ENCODE results near the gene IMMP2L.
"Not testable (repeated sequence)": the region's sequence is repeated elsewhere in the genome, so short reads cannot be mapped to it uniquely, and the experiment has no call there.

IMMP2L gene

GRCh38 chr7:111561904-111562732 lies at the start of gene IMMP2L:
TSS of gene IMMP2L (minus strand) at chr7:111562492.
- DNase-seq (ENCODE audit: low read depth in 3 of 3, low spot score in 1 of 3): peak; percentile 67 to 95 (median 86)

GRCh38 chr7:111609483-111610254 lies 47.4 kb upstream of the IMMP2L start:
- not testable (repeated sequence) for DNase-seq (ENCODE audit: low read depth in 3 of 3, low spot score in 1 of 3)

- DNase-seq (ENCODE audit: low read depth in 3 of 3, low spot score in 1 of 3): no peak
Observed at GRCh38 chr7:111607621-111608020, 45.3 kb upstream of the IMMP2L start.

DNA sequence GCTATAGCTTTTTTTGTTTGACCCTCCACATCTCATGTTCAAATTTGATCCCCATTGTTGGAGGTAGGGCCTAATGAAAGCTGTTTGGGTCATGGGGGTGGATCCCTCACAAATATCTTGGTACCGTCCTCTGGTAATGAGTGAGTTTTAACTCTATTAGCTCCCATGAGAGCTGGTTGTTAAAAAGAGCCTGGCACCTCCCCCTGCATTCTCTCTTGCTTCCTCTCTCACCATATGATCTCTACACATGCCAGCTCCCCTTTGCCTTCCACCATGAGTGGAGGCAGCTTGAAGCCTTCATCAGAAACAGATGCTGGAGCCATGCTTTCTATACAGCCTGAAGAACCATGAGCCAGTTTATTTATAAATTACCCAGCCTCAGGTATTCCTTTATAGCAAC lies 43.0 kb upstream of the IMMP2L start:
- no peak for DNase-seq (ENCODE audit: low read depth in 3 of 3, low spot score in 1 of 3)

DNA sequence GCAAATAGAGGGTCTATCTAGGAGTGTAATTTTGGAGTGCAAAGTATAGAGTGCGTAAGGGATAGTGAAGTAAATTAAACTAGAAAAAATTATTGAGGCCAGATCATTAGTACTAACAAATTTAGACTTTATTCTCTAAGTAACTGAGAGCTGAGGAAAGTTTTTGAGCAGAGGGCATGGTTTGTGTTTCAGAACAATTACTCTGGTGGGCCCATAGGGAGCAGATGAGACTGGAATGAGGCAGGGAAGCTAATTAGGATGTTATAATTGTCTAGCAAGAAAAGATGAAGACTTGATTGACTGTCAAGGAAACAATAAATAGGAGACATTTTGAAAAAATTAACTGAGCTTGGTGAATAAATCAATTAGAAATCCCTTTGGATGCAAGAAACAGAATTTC lies 37.8 kb upstream of the IMMP2L start:
- DNase-seq (ENCODE audit: low read depth in 3 of 3, low spot score in 1 of 3): no peak

- no peak for DNase-seq (ENCODE audit: low read depth in 3 of 3, low spot score in 1 of 3)
Observed at GRCh38 chr7:111595780-111596179, 33.5 kb upstream of the IMMP2L start.

GRCh38 chr7:111594602-111595001 lies 32.3 kb upstream of the IMMP2L start:
- DNase-seq (ENCODE audit: low read depth in 3 of 3, low spot score in 1 of 3): no peak

- DNase-seq (ENCODE audit: low read depth in 3 of 3, low spot score in 1 of 3): no peak
Observed at GRCh38 chr7:111593343-111593742, 31.1 kb upstream of the IMMP2L start.

DNA sequence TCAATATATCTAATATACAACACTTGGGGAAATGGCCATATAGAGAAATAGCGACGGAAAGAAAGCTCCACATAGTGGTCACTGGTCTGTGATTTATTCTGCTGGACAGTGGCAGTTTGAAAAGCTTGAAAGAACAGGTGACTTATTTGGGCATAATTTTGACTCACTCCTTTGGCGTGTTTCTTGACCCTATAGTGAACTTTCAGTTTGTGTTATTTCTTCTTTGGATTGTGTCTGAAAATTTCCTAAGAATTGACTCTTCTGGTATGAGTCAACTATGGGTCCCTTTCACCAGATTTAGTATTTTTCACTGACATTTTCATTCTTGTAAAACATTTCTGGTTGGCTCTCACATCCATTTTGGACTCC lies 25.8 kb upstream of the IMMP2L start:
- DNase-seq (ENCODE audit: low read depth in 3 of 3, low spot score in 1 of 3): no peak

DNA sequence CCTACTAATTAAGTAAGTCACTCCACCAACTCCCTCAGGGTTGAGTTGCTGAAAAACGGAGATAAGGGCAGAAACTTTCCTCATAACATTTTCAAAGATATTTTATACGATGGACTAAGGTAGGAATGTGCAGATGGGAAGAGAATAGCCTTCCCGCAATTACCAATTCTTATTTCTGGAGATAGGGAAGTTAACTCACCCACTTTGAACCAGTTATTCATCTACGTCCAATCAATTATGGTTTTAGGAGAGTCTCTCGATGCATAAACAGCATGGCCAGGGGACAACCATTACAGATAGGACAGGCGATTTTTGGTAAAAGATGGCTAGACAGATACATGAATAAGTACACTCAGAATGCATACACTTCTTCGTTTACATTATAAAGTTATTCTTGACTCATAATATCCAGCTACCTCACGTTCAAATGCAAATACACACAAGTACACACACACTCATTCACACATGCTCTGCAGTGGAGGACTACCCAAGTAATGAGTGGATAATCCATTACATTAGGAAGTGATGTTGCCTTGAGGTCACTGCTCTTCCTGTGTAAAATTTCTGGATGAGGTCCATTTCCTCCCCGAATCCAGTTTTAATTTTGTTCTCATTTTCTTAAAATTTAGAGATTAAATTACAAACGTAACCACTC lies 25.2 kb upstream of the IMMP2L start:
- no peak for DNase-seq (ENCODE audit: low read depth in 3 of 3, low spot score in 1 of 3)

- DNase-seq (ENCODE audit: low read depth in 3 of 3, low spot score in 1 of 3): no peak
Observed at GRCh38 chr7:111586711-111587409, 24.6 kb upstream of the IMMP2L start.

DNA sequence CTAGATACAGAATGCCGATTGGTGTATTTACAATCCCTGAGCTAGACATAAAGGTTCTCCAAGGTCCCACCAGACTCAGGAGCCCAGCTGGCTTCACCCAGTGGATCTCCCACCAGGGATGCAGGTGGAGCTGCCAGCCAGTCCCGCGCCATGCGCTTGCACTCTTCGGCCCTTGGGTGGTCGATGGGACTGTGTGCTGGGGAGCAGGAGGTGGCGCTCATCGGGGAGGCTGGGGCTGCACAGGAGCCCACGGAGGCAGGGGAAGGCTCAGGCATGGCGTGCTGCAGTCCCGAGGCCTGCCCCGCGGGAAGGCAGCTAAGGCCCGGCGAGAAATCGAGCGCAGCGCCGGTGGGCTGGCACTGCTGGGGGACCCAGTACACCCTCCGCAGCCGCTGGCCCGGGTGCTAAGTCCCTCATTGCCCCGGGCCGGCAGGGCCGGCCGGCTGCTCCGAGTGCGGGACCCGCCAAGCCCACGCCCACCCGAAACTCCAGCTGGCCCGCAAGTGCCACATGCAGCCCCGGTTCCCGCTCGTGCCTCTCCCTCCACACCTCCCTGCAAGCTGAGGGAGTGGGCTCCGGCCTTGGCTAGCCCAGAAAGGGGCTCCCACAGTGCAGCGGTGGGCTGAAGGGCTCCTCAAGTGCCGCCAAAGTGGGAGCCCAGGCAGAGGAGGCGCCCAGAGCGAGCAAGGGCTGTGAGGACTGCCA lies 19.6 kb upstream of the IMMP2L start:
- not testable (repeated sequence) for DNase-seq (ENCODE audit: low read depth in 3 of 3, low spot score in 1 of 3)

- DNase-seq (ENCODE audit: low read depth in 3 of 3, low spot score in 1 of 3): not testable (repeated sequence)
Observed at GRCh38 chr7:111581207-111581606, 18.9 kb upstream of the IMMP2L start.

DNA sequence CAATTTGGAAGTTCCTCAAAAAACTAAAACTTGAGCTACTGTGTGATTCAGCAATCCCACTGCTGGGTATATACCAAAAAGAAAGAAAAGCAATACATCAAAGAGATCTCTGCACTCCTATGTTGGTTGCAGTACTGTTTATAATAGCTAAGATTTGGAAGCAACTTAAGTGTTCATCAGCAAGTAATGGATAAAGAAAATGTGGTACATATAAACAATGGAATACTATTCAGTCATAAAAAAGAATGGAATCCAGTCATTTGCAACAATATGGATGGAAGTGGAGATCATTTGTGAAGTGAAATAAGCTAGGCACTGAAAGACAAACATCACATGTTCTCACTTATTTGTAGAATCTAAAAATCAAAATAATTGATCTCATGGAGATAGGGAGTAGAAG lies 16.5 kb upstream of the IMMP2L start:
- DNase-seq (ENCODE audit: low read depth in 3 of 3, low spot score in 1 of 3): no peak

DNA sequence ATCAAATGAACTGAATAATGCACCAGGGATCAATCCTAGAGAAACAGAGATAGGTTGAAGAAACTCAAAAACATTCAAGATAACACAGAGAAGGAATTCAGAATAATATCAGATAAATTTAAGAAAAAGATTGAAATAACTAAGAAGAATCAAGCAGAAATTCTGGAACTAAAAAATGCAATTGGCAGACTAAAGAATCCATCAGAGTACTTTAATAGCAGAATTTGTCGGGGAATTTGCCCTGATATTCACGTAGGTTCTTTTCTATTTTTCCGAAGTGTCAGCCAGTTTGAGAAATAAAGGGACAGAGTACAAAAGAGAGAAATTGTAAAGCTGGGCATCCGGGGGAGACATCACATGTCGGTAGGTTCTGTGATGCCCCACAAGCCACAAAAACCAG lies 9.4 kb upstream of the IMMP2L start:
- DNase-seq (ENCODE audit: low read depth in 3 of 3, low spot score in 1 of 3): no peak

DNA sequence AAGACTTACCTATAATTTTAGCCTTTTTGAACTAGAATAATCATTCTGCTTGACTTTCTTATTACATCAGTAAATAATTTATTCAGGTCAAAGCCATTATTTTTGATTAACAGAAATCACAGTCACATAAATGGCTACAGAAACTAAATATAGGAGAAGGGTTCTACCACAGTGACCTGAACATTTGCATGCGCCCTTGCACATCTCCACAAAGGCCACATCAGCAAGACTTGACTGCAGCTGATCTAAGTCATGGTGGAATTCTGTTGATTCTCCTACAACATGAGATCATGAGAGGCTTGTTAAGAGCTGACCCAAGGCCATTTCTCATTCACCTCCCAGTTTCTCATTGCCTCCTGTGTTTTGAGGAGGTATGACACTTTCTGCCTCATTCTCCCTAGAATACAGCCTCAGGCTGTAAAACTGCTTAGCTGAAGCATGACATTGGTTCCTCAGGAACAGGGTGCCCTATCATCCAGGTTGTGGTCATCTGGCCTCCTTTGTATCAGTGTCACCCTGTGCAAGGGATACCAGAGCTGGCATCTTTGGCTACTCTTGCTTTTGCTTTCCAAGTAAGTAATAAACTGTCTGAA lies 6.7 kb upstream of the IMMP2L start:
- no peak for DNase-seq (ENCODE audit: low read depth in 3 of 3, low spot score in 1 of 3)

- no peak for DNase-seq (ENCODE audit: low read depth in 3 of 3, low spot score in 1 of 3)
Observed at GRCh38 chr7:111568419-111568818, 6.1 kb upstream of the IMMP2L start.

DNA sequence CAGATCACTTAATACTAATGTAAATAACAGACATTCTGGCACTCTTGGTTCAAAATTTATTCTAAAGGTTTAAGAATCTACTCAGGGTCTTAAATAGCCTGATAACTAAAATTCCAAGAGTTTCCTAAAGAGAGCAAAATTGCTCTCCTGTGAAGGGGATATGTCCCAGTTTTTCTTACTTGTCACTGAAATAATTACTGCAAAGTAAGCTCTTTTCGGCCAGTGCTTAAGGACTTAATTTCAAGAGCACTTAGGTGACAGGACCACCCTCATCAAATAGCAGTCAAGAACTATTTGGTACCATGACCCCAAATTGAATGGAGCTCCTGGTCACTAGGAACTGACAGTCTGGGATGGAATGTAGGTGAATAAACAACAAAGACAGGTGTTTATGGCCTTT lies 1.8 kb upstream of the IMMP2L start:
- no peak for DNase-seq (ENCODE audit: low read depth in 3 of 3, low spot score in 1 of 3)

- DNase-seq (ENCODE audit: low read depth in 3 of 3, low spot score in 1 of 3): peak in 1 of 3 donors; percentile 4
Observed at GRCh38 chr7:111561654-111561903, 713 bp downstream of the IMMP2L start.

DNA sequence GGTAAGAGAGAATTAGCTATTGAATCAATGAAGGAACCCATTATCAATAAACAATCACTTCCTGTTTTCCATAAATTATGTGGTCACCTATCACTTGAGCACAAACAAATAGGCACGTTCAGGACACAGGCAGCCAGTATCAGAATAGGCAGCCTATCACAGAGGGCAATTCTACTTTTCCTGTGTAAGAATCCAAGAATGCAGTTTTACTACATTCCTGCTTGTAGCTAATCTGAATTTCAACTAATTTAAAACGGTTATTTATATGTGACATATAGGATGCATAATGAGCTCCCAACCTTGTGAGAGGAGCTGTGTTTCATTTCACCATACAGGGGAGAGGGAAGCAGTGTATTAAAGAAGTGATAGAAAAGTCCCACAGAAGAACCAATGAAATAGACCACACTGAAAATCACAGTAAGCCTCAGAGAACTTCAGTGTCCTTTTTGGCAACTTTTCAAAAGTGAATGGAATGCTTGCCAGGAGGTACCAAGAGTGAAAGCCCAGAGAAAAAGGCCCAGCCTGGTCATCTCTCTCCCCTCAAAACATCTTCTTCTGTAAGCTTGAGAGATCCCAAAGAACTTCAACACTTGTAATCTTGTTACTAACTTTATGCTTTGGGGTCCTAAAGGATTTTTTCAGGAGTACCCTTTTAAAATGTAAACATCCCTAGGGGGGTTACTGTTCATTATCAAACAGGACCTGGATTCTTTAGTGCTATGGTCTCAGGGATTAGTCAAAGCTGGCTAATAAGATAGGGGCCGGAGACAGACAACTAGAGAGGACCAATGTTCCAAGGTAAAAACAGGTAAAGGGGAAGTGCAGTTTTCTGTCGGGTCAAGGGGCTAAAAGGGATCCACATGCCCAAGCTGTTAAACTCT lies 1.3 kb downstream of the IMMP2L start:
- DNase-seq (ENCODE audit: low read depth in 3 of 3, low spot score in 1 of 3): no peak
